Vagina (tissue), 2 donors: ENCODE measurements around the gene KRTAP10-11. TPM values are rescaled to one million over a fixed set of nuclear protein-coding genes. Genes with fewer than 3 reads are reported as not detected.
"Not testable (repeated sequence)": the region's sequence is repeated elsewhere in the genome, so short reads cannot be mapped to it uniquely, and the experiment has no call there.

Experiments
- DNase-seq, 2 donors: peaks; one replicate each; pipeline ENCODE4 v3.0.0-alpha.2; 2017; ENCODE audit errors: extremely low spot score in 2 of 2
- H3K27ac ChIP-seq: fragments of 200-600 bp; sonication (generic); one replicate; pipeline ENCODE4 v1.5.1; 2019
- H3K27me3 ChIP-seq: fragments of 200-600 bp; sonication (generic); one replicate; pipeline ENCODE4 v1.5.1; 2019
- H3K36me3 ChIP-seq, 2 donors: fragments of 200-600 bp; sonication (generic); one replicate each; pipeline ENCODE4 v1.5.1; 2017 to 2019
- H3K4me1 ChIP-seq: fragments of 200-600 bp; sonication (generic); one replicate; pipeline ENCODE4 v1.5.1; 2019
- H3K4me3 ChIP-seq, 2 donors: fragments of 200-600 bp; sonication (generic); 1 replicate in 1 of 2; 2 replicates in 1 of 2; pipeline ENCODE4 v1.5.1; 2016 to 2019
- H3K9me3 ChIP-seq: fragments of 200-600 bp; sonication (generic); one replicate; pipeline ENCODE4 v1.5.1; 2019
- CTCF ChIP-seq, 3 experiments: fragments of 450-650 bp in 2 of 3; fragments of 200-600 bp in 1 of 3; sonication (generic) in 1 of 3; IDR thresholded peaks; one replicate each; pipeline ENCODE4 v1.5.1; 2017 to 2019; ENCODE audit warnings: antibody characterized with exemption in 3 of 3, mild to moderate bottlenecking in 2 of 3, moderate library complexity in 2 of 3
- POLR2A ChIP-seq, 2 donors: fragments of 450-650 bp; IDR thresholded peaks; one replicate each; pipeline ENCODE4 v1.6.1; 2017; ENCODE audit warnings: antibody characterized with exemption in 2 of 2, mild to moderate bottlenecking in 2 of 2, moderate library complexity in 2 of 2
- POLR2AphosphoS5 ChIP-seq, 2 donors: sonication (generic); formaldehyde crosslinking; IDR thresholded peaks; one replicate each; pipeline ENCODE4 v1.9.0; 2017; ENCODE audit warnings: antibody characterized with exemption in 2 of 2, mild to moderate bottlenecking in 2 of 2, low read depth in 1 of 2; ENCODE audit not compliant: insufficient read depth in 1 of 2
- intact Hi-C: fragments of 100-400 bp; cut with DNase I; formaldehyde crosslinking; loops from one replicate; pipeline ENCODE4 v1.15.1; 2023
- total RNA-seq: library from RNA; depleted of rRNA; stranded (reverse); fragments of >200 nt; gene quantifications from one replicate; pipeline ENCODE4 v1.2.3, GENCODE V29; 2016

Gene KRTAP10-11
- total RNA-seq, 1 donor from 2014 or later: not detected

- no peaks in the 10 kb centered on the region for H3K9me3 ChIP-seq
- H3K4me3 ChIP-seq: no peak overlapping the region
- no peaks in the 10 kb centered on the region for H3K4me1 ChIP-seq
- no peaks in the 10 kb centered on the region for H3K36me3 ChIP-seq
- TF ChIP-seq CTCF (IDR thresholded peaks at IDR 0.05) (no peak), POLR2AphosphoS5 (IDR thresholded peaks at IDR 0.05; ENCODE audit: insufficient read depth in 1 of 2, low read depth in 1 of 2) (no peak), POLR2A (IDR thresholded peaks at IDR 0.05) (no peak)
- H3K27me3 ChIP-seq: no peaks in the 10 kb centered on the region
- intact Hi-C loops: no loop called here
- no peak for DNase-seq
- H3K27ac ChIP-seq: no peak overlapping the region
These were observed 15.8 kb upstream of the KRTAP10-11 start for GRCh38 chr21:44630440-44630839.

- Histone ChIP-seq H3K27ac (no peak overlapping the region), H3K27me3 (no peaks in the 10 kb centered on the region), H3K4me3 (no peak overlapping the region), H3K9me3 (no peaks in the 10 kb centered on the region), H3K36me3 (no peaks in the 10 kb centered on the region), H3K4me1 (no peaks in the 10 kb centered on the region)
- intact Hi-C loops: no loop called here
- no peak for DNase-seq
- TF ChIP-seq POLR2A (IDR thresholded peaks at IDR 0.05) (no peak), POLR2AphosphoS5 (IDR thresholded peaks at IDR 0.05; ENCODE audit: insufficient read depth in 1 of 2, low read depth in 1 of 2) (no peak), CTCF (IDR thresholded peaks at IDR 0.05) (no peak)
These were observed 14.1 kb upstream of the KRTAP10-11 start for GRCh38 chr21:44632067-44632466.

GRCh38 chr21:44636209-44637017 is 9.8 kb upstream of the KRTAP10-11 start:
- DNase-seq: peak; percentile 71 to 79
- no peaks in the 10 kb centered on the region for H3K27me3 ChIP-seq

GRCh38 chr21:44637018-44637850 is 9.0 kb upstream of the KRTAP10-11 start, which contains the start of gene KRTAP10-10:
Gene KRTAP10-10, plus strand, starts transcription at chr21:44637356. Its CDS starts 62 bp downstream, at chr21:44637418.
- H3K36me3 ChIP-seq: no peaks in the 10 kb centered on the region
- H3K27me3 ChIP-seq: no peaks in the 10 kb centered on the region
- no peak within 1 kb of the TSS for H3K27ac ChIP-seq
- DNase-seq: peak; percentile 64 to 88
- no peaks in the 10 kb centered on the region for H3K4me1 ChIP-seq
- no peak within 1 kb of the TSS for H3K4me3 ChIP-seq
- no peak for TF ChIP-seq POLR2A (IDR thresholded peaks at IDR 0.05)
- no peak for TF ChIP-seq POLR2AphosphoS5 (IDR thresholded peaks at IDR 0.05; ENCODE audit: insufficient read depth in 1 of 2, low read depth in 1 of 2)
- TF ChIP-seq CTCF (IDR thresholded peaks at IDR 0.05): no peak
- intact Hi-C loops: no loop called here
- no peaks in the 10 kb centered on the region for H3K9me3 ChIP-seq

More at GRCh38 chr21:44636209-44637017, 9.8 kb upstream of the KRTAP10-11 start:
- no peak overlapping the region for H3K27ac ChIP-seq
- intact Hi-C loops: no loop called here
- no peak for TF ChIP-seq POLR2A (IDR thresholded peaks at IDR 0.05)
- no peak for TF ChIP-seq CTCF (IDR thresholded peaks at IDR 0.05)
- TF ChIP-seq POLR2AphosphoS5 (IDR thresholded peaks at IDR 0.05; ENCODE audit: insufficient read depth in 1 of 2, low read depth in 1 of 2): no peak
- H3K36me3 ChIP-seq: no peaks in the 10 kb centered on the region
- no peak overlapping the region for H3K4me3 ChIP-seq
- H3K9me3 ChIP-seq: no peaks in the 10 kb centered on the region
- H3K4me1 ChIP-seq: no peaks in the 10 kb centered on the region

- H3K27me3 ChIP-seq, H3K9me3 ChIP-seq, H3K36me3 ChIP-seq, intact Hi-C loops, H3K27ac ChIP-seq, H3K4me1 ChIP-seq, H3K4me3 ChIP-seq: not testable (repeated sequence)
- DNase-seq: peak in 1 of 2 donors; percentile 42
These were observed 8.3 kb upstream of the KRTAP10-11 start for GRCh38 chr21:44637851-44638348.

GRCh38 chr21:44638506-44639330 is 7.5 kb upstream of the KRTAP10-11 start:
- intact Hi-C loops, H3K9me3 ChIP-seq, H3K27ac ChIP-seq, H3K4me1 ChIP-seq, H3K27me3 ChIP-seq, H3K36me3 ChIP-seq, H3K4me3 ChIP-seq: not testable (repeated sequence)
- peak in 1 of 2 donors; percentile 70 for DNase-seq
